ENCODE results near the gene CELF3.

The CELF3 gene

GRCh38 chr1:151716771-151717631, at the start of gene CELF3:
TSS of gene CELF3 (minus strand) at chr1:151716803. CDS start at chr1:151716020, 783 bp downstream.
- no peak within 1 kb of the TSS for H3K9ac ChIP-seq (ENCODE audit: low read length)
- H3K27ac ChIP-seq (ENCODE audit: low read depth, low read length), result no peak within 1 kb of the TSS
- H3K4me3 ChIP-seq (ENCODE audit: low read depth in 1 of 2, low read length in 2 of 2), result no peak within 1 kb of the TSS
- H3K4me1 ChIP-seq (ENCODE audit: insufficient read depth, low read length), result peaks cover 5% of the 10 kb centered on the region
- peaks cover 5 to 14% of the 10 kb centered on the region in 2 donors for H3K27me3 ChIP-seq (ENCODE audit: control insufficient read depth in 1 of 2, insufficient read depth in 2 of 2, low read length in 2 of 2)
- no peaks in the 10 kb centered on the region for H3K36me3 ChIP-seq (ENCODE audit: insufficient read depth, low read length)
- H3K9me3 ChIP-seq (ENCODE audit: low read length), result no peaks in the 10 kb centered on the region

- Histone ChIP-seq H3K27ac (ENCODE audit: low read depth, low read length) (peak overlapping the region; percentile 73), H3K27me3 (ENCODE audit: control insufficient read depth in 1 of 2, insufficient read depth in 2 of 2, low read length in 2 of 2) (no peaks in the 10 kb centered on the region), H3K9ac (ENCODE audit: low read length) (peak overlapping the region; percentile 89), H3K9me3 (ENCODE audit: low read length) (no peaks in the 10 kb centered on the region), H3K4me1 (ENCODE audit: insufficient read depth, low read length) (peaks cover 9% of the 10 kb centered on the region), H3K4me3 (ENCODE audit: low read depth in 1 of 2, low read length in 2 of 2) (peak overlapping the region; percentile 35 to 89), H3K36me3 (ENCODE audit: insufficient read depth, low read length) (peaks cover 16% of the 10 kb centered on the region)
Measured at GRCh38 chr1:151763990-151764389, 47.4 kb upstream of the CELF3 start.

GRCh38 chr1:151762941-151763921, 46.6 kb upstream of the CELF3 start, which contains the start of gene MRPL9:
TSS of gene MRPL9 (minus strand) at chr1:151763496. CDS start at chr1:151763479, 17 bp downstream.
- Histone ChIP-seq H3K36me3 (ENCODE audit: insufficient read depth, low read length) (peaks cover 19% of the 10 kb centered on the region), H3K9ac (ENCODE audit: low read length) (peak within 1 kb of the TSS; percentile 89), H3K9me3 (ENCODE audit: low read length) (no peaks in the 10 kb centered on the region), H3K4me3 (ENCODE audit: low read depth in 1 of 2, low read length in 2 of 2) (peak within 1 kb of the TSS; percentile 35 to 89), H3K4me1 (ENCODE audit: insufficient read depth, low read length) (peaks cover 9% of the 10 kb centered on the region), H3K27ac (ENCODE audit: low read depth, low read length) (peak within 1 kb of the TSS; percentile 73), H3K27me3 (ENCODE audit: control insufficient read depth in 1 of 2, insufficient read depth in 2 of 2, low read length in 2 of 2) (no peaks in the 10 kb centered on the region)

GRCh38 chr1:151760597-151761385, 44.2 kb upstream of the CELF3 start:
- H3K9ac ChIP-seq (ENCODE audit: low read length), result no peak overlapping the region
- H3K36me3 ChIP-seq (ENCODE audit: insufficient read depth, low read length), result peaks cover 27% of the 10 kb centered on the region
- H3K9me3 ChIP-seq (ENCODE audit: low read length), result no peaks in the 10 kb centered on the region
- H3K4me3 ChIP-seq (ENCODE audit: low read depth in 1 of 2, low read length in 2 of 2), result no peak overlapping the region
- no peak overlapping the region for H3K27ac ChIP-seq (ENCODE audit: low read depth, low read length)
- peaks cover 9% of the 10 kb centered on the region for H3K4me1 ChIP-seq (ENCODE audit: insufficient read depth, low read length)
- no peaks in the 10 kb centered on the region for H3K27me3 ChIP-seq (ENCODE audit: control insufficient read depth in 1 of 2, insufficient read depth in 2 of 2, low read length in 2 of 2)

GRCh38 chr1:151759241-151759640, 42.6 kb upstream of the CELF3 start:
- peaks cover 27% of the 10 kb centered on the region for H3K36me3 ChIP-seq (ENCODE audit: insufficient read depth, low read length)
- H3K9ac ChIP-seq (ENCODE audit: low read length), result no peak overlapping the region
- peaks cover 6% of the 10 kb centered on the region for H3K4me1 ChIP-seq (ENCODE audit: insufficient read depth, low read length)
- no peak overlapping the region for H3K4me3 ChIP-seq (ENCODE audit: low read depth in 1 of 2, low read length in 2 of 2)
- H3K9me3 ChIP-seq (ENCODE audit: low read length), result no peaks in the 10 kb centered on the region
- no peak overlapping the region for H3K27ac ChIP-seq (ENCODE audit: low read depth, low read length)
- no peaks in the 10 kb centered on the region for H3K27me3 ChIP-seq (ENCODE audit: control insufficient read depth in 1 of 2, insufficient read depth in 2 of 2, low read length in 2 of 2)

GRCh38 chr1:151756291-151756690, 39.7 kb upstream of the CELF3 start:
- Histone ChIP-seq H3K27me3 (ENCODE audit: control insufficient read depth in 1 of 2, insufficient read depth in 2 of 2, low read length in 2 of 2) (no peaks in the 10 kb centered on the region), H3K36me3 (ENCODE audit: insufficient read depth, low read length) (peaks cover 22% of the 10 kb centered on the region), H3K4me1 (ENCODE audit: insufficient read depth, low read length) (no peaks in the 10 kb centered on the region), H3K27ac (ENCODE audit: low read depth, low read length) (no peak overlapping the region), H3K4me3 (ENCODE audit: low read depth in 1 of 2, low read length in 2 of 2) (no peak overlapping the region), H3K9me3 (ENCODE audit: low read length) (no peaks in the 10 kb centered on the region), H3K9ac (ENCODE audit: low read length) (no peak overlapping the region)

- Histone ChIP-seq H3K4me1 (ENCODE audit: insufficient read depth, low read length) (no peaks in the 10 kb centered on the region), H3K27me3 (ENCODE audit: control insufficient read depth in 1 of 2, insufficient read depth in 2 of 2, low read length in 2 of 2) (no peaks in the 10 kb centered on the region), H3K4me3 (ENCODE audit: low read depth in 1 of 2, low read length in 2 of 2) (no peak overlapping the region), H3K36me3 (ENCODE audit: insufficient read depth, low read length) (no peaks in the 10 kb centered on the region), H3K9me3 (ENCODE audit: low read length) (no peaks in the 10 kb centered on the region), H3K9ac (ENCODE audit: low read length) (no peak overlapping the region), H3K27ac (ENCODE audit: low read depth, low read length) (no peak overlapping the region)
Measured at GRCh38 chr1:151741516-151741915, 24.9 kb upstream of the CELF3 start.

GRCh38 chr1:151739590-151740355, 23.2 kb upstream of the CELF3 start:
- H3K27ac ChIP-seq (ENCODE audit: low read depth, low read length), result no peak overlapping the region
- H3K36me3 ChIP-seq (ENCODE audit: insufficient read depth, low read length), result no peaks in the 10 kb centered on the region
- H3K4me3 ChIP-seq (ENCODE audit: low read depth in 1 of 2, low read length in 2 of 2), result no peak overlapping the region
- H3K4me1 ChIP-seq (ENCODE audit: insufficient read depth, low read length), result no peaks in the 10 kb centered on the region
- no peaks in the 10 kb centered on the region for H3K9me3 ChIP-seq (ENCODE audit: low read length)
- H3K9ac ChIP-seq (ENCODE audit: low read length), result no peak overlapping the region
- H3K27me3 ChIP-seq (ENCODE audit: control insufficient read depth in 1 of 2, insufficient read depth in 2 of 2, low read length in 2 of 2), result no peaks in the 10 kb centered on the region

GRCh38 chr1:151737479-151737878, 20.9 kb upstream of the CELF3 start:
- no peaks in the 10 kb centered on the region for H3K36me3 ChIP-seq (ENCODE audit: insufficient read depth, low read length)
- H3K4me1 ChIP-seq (ENCODE audit: insufficient read depth, low read length), result no peaks in the 10 kb centered on the region
- H3K27me3 ChIP-seq (ENCODE audit: control insufficient read depth in 1 of 2, insufficient read depth in 2 of 2, low read length in 2 of 2), result no peaks in the 10 kb centered on the region
- no peak overlapping the region for H3K9ac ChIP-seq (ENCODE audit: low read length)
- no peak overlapping the region for H3K4me3 ChIP-seq (ENCODE audit: low read depth in 1 of 2, low read length in 2 of 2)
- no peak overlapping the region for H3K27ac ChIP-seq (ENCODE audit: low read depth, low read length)
- H3K9me3 ChIP-seq (ENCODE audit: low read length), result no peaks in the 10 kb centered on the region

- Histone ChIP-seq H3K9me3 (ENCODE audit: low read length) (no peaks in the 10 kb centered on the region), H3K27me3 (ENCODE audit: control insufficient read depth in 1 of 2, insufficient read depth in 2 of 2, low read length in 2 of 2) (no peaks in the 10 kb centered on the region), H3K9ac (ENCODE audit: low read length) (no peak overlapping the region), H3K36me3 (ENCODE audit: insufficient read depth, low read length) (no peaks in the 10 kb centered on the region), H3K27ac (ENCODE audit: low read depth, low read length) (no peak overlapping the region), H3K4me3 (ENCODE audit: low read depth in 1 of 2, low read length in 2 of 2) (no peak overlapping the region), H3K4me1 (ENCODE audit: insufficient read depth, low read length) (no peaks in the 10 kb centered on the region)
Measured at GRCh38 chr1:151737026-151737425, 20.4 kb upstream of the CELF3 start.

Data from muscle layer of colon (tissue), 2 donors.